Osteocyte (in vitro differentiated cells): ENCODE results near the gene SLC7A8. TPM values are rescaled to one million over a fixed set of nuclear protein-coding genes. Genes with fewer than 3 reads are reported as not detected.

Experiments used
- DNase-seq: peaks from one replicate; pipeline ENCODE4 v3.0.0; 2021; ENCODE audit warnings: mixed read lengths; ENCODE audit not compliant: unreplicated experiment; ENCODE audit errors: extremely low spot score
- H3K27ac Mint-ChIP-seq: one replicate; pipeline ENCODE4 v1.8.0; 2021; ENCODE audit warnings: mild to moderate bottlenecking, mixed read lengths; ENCODE audit not compliant: unreplicated experiment
- H3K27me3 Mint-ChIP-seq: one replicate; pipeline ENCODE4 v1.8.0; 2021; ENCODE audit warnings: mixed read lengths; ENCODE audit not compliant: unreplicated experiment
- H3K36me3 Mint-ChIP-seq: one replicate; pipeline ENCODE4 v1.8.0; 2021; ENCODE audit warnings: mixed read lengths; ENCODE audit not compliant: unreplicated experiment
- H3K4me1 Mint-ChIP-seq: one replicate; pipeline ENCODE4 v1.8.0; 2021; ENCODE audit warnings: mixed read lengths; ENCODE audit not compliant: unreplicated experiment
- H3K4me3 Mint-ChIP-seq: one replicate; pipeline ENCODE4 v1.8.0; 2021; ENCODE audit warnings: mild to moderate bottlenecking, moderate library complexity, mixed read lengths; ENCODE audit not compliant: unreplicated experiment
- H3K9me3 Mint-ChIP-seq: one replicate; pipeline ENCODE4 v1.8.0; 2021; ENCODE audit warnings: mixed read lengths; ENCODE audit not compliant: unreplicated experiment
- CTCF ChIP-seq: fragments of 200-600 bp; sonication (generic); IDR thresholded peaks from 2 replicates; pipeline ENCODE4 v1.5.0; 2021; ENCODE audit warnings: antibody characterized with exemption, mild to moderate bottlenecking, moderate library complexity
- total RNA-seq: library from RNA; stranded (reverse); gene quantifications from 2 replicates; pipeline ENCODE4 v1.2.1, GENCODE V29; 2021

SLC7A8 gene
- total RNA-seq, 1 donor from 2014 or later, result 0.75 TPM

- Mint-ChIP-seq H3K9me3 (no peaks in the 10 kb centered on the region), H3K27ac (no peak overlapping the region), H3K27me3 (no peaks in the 10 kb centered on the region), H3K4me3 (no peak overlapping the region), H3K4me1 (peaks cover 24% of the 10 kb centered on the region), H3K36me3 (no peaks in the 10 kb centered on the region)
- no peak for TF ChIP-seq CTCF
- no peak for DNase-seq
Measured at GRCh38 chr14:23106747-23107045, 76.8 kb downstream of the SLC7A8 start.

GRCh38 chr14:23105348-23105824 lies 78.1 kb downstream of the SLC7A8 start:
- no peaks in the 10 kb centered on the region for H3K9me3 Mint-ChIP-seq
- peak overlapping the region; percentile 66 for H3K27ac Mint-ChIP-seq
- peaks cover 2% of the 10 kb centered on the region for H3K36me3 Mint-ChIP-seq
- H3K4me1 Mint-ChIP-seq, result peaks cover 24% of the 10 kb centered on the region
- no peak overlapping the region for H3K4me3 Mint-ChIP-seq
- DNase-seq, result no peak
- H3K27me3 Mint-ChIP-seq, result no peaks in the 10 kb centered on the region
- no peak for TF ChIP-seq CTCF

GRCh38 chr14:23104591-23105347 lies 78.7 kb downstream of the SLC7A8 start, which contains the start of gene CIROP:
Gene CIROP (minus strand): TSS chr14:23104989. CDS start chr14:23104920, 69 bp downstream.
- no peak within 1 kb of the TSS for H3K4me3 Mint-ChIP-seq
- no peak for TF ChIP-seq CTCF
- peak within 1 kb of the TSS; percentile 66 for H3K27ac Mint-ChIP-seq
- no peak for DNase-seq
- no peaks in the 10 kb centered on the region for H3K27me3 Mint-ChIP-seq
- H3K36me3 Mint-ChIP-seq, result peaks cover 3% of the 10 kb centered on the region
- H3K9me3 Mint-ChIP-seq, result no peaks in the 10 kb centered on the region
- H3K4me1 Mint-ChIP-seq, result peaks cover 24% of the 10 kb centered on the region

- H3K9me3 Mint-ChIP-seq, result no peaks in the 10 kb centered on the region
- H3K4me3 Mint-ChIP-seq, result no peak overlapping the region
- H3K27ac Mint-ChIP-seq, result no peak overlapping the region
- H3K27me3 Mint-ChIP-seq, result no peaks in the 10 kb centered on the region
- peaks cover 24% of the 10 kb centered on the region for H3K4me1 Mint-ChIP-seq
- H3K36me3 Mint-ChIP-seq, result peaks cover 8% of the 10 kb centered on the region
- DNase-seq, result no peak
- TF ChIP-seq CTCF, result no peak
Measured at GRCh38 chr14:23104070-23104590, 79.3 kb downstream of the SLC7A8 start.

GRCh38 chr14:23103581-23103980 lies 79.9 kb downstream of the SLC7A8 start:
- no peaks in the 10 kb centered on the region for H3K9me3 Mint-ChIP-seq
- no peak overlapping the region for H3K4me3 Mint-ChIP-seq
- peaks cover 13% of the 10 kb centered on the region for H3K36me3 Mint-ChIP-seq
- H3K4me1 Mint-ChIP-seq, result peaks cover 20% of the 10 kb centered on the region
- H3K27me3 Mint-ChIP-seq, result no peaks in the 10 kb centered on the region
- no peak for TF ChIP-seq CTCF
- no peak overlapping the region for H3K27ac Mint-ChIP-seq
- no peak for DNase-seq
